Measurements from ENCODE around the gene FGF18. TPM values are rescaled to one million over a fixed set of nuclear protein-coding genes. Genes with fewer than 3 reads are reported as not detected.
A peak's percentile ranks its signal among the peaks of the same experiment; 100 is the strongest.

FGF18 gene
- total and polyA plus RNA-seq, 11 donors: 3.4 to 63.0 (median 16.4) TPM

DNA sequence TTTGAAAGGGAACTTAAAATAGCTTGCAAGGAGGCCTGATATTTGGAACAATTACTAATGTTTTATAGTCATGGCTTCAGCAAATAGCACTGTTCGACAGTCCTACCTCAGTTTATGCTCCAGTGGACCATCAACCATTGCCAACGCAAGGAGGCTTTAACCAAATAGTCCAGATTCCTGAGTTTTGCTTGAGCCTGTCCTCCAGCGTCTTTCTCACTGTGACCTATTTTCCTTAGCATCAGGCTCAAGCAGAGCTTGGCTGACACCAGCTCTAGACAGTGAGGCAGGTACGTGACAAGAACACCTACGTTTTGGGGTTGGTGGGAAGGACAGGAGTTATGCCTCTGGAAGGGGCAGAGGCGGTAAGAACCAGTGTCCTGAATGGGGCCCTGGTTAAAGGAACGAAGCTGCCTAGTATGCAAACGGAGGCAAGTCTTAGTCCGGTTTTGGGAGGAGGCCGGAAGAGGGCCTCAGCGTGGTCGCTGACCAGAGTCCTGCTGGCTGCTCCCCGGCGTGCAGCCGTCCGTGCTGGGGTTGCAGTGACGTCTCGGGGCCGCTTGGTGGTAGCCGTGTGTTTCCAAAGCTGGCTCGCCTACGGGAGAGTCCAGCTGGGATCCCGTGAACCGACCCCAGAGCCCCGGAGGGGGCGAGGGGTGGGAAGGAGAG, 998 bp upstream of the FGF18 start:
- 12 to 22% (median 17%) methylated on average over 15 to 26 of the region's 26 CpGs for whole genome bisulfite sequencing, 4 donors
- H3K27ac ChIP-seq: peak overlapping the region in 8 of 12 donors; percentile 73 to 93 (median 84)

DNA sequence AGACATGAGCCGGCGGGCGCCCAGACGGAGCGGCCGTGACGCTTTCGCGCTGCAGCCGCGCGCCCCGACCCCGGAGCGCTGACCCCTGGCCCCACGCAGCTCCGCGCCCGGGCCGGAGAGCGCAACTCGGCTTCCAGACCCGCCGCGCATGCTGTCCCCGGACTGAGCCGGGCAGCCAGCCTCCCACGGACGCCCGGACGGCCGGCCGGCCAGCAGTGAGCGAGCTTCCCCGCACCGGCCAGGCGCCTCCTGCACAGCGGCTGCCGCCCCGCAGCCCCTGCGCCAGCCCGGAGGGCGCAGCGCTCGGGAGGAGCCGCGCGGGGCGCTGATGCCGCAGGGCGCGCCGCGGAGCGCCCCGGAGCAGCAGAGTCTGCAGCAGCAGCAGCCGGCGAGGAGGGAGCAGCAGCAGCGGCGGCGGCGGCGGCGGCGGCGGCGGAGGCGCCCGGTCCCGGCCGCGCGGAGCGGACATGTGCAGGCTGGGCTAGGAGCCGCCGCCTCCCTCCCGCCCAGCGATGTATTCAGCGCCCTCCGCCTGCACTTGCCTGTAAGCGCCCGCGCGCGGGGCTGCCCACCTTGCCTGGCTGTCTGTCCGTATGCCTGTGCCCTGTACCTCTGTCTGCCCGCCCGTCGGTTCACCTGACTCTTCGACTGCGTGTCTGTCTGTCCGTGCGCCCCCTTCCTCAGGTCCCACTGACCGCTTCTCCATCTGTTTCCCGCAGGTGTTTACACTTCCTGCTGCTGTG, 412 bp downstream of the FGF18 start:
- intact Hi-C loops (cut with DNase I): loop anchor here (1.0 to 10.0 kb wide), 22 partner anchors 62 to 635 kb away; no protein-coding TSS in a partner anchor
- H3K27me3 ChIP-seq: peaks cover 0 to 29% (median 0%) of the 10 kb centered on the region in 9 donors
- WGBS, 4 donors: 0 to 3% (median 1%) methylated on average over 13 to 95 of the region's 95 CpGs
- ATAC-seq (peak in 2 of 4 donors; percentile 19 to 27), DNase-seq (peak in 4 of 5 donors; percentile 33 to 77 (median 52))
- peak overlapping the region; percentile 44 to 77 (median 59) for H3K4me3 ChIP-seq
- H3K4me1 ChIP-seq: peaks cover 4 to 61% (median 26%) of the 10 kb centered on the region in 12 donors
- no peaks in the 10 kb centered on the region for H3K36me3 ChIP-seq
- H3K9me3 ChIP-seq: no peaks in the 10 kb centered on the region
- peak overlapping the region; percentile 53 to 93 (median 82) for H3K27ac ChIP-seq
- peak in 2 of 12 donors; percentile 4 to 8 for TF ChIP-seq CTCF (IDR thresholded peaks at IDR 0.05)
- TF ChIP-seq POLR2A (IDR thresholded peaks at IDR 0.05): no peak

More for the DNA sequence above, 998 bp upstream of the FGF18 start:
- H3K36me3 ChIP-seq: peaks cover 0 to 11% (median 3%) of the 10 kb centered on the region in 9 donors
- TF ChIP-seq POLR2A (IDR thresholded peaks at IDR 0.05) (no peak), CTCF (IDR thresholded peaks at IDR 0.05) (peak; percentile 77 to 99 (median 94))
- peak; percentile 83 to 91 (median 85) for DNase-seq
- no peaks in the 10 kb centered on the region for H3K9me3 ChIP-seq
- peaks cover 0 to 29% (median 0%) of the 10 kb centered on the region in 9 donors for H3K27me3 ChIP-seq
- H3K4me1 ChIP-seq: peaks cover 4 to 54% (median 26%) of the 10 kb centered on the region in 12 donors
- H3K4me3 ChIP-seq: peak overlapping the region; percentile 44 to 77 (median 59)
- peak; percentile 79 to 86 (median 80) for ATAC-seq
- intact Hi-C loops (cut with DNase I): loop anchor here (1.0 to 10.0 kb wide), 15 partner anchors 64 to 636 kb away; no protein-coding TSS in a partner anchor

DNA sequence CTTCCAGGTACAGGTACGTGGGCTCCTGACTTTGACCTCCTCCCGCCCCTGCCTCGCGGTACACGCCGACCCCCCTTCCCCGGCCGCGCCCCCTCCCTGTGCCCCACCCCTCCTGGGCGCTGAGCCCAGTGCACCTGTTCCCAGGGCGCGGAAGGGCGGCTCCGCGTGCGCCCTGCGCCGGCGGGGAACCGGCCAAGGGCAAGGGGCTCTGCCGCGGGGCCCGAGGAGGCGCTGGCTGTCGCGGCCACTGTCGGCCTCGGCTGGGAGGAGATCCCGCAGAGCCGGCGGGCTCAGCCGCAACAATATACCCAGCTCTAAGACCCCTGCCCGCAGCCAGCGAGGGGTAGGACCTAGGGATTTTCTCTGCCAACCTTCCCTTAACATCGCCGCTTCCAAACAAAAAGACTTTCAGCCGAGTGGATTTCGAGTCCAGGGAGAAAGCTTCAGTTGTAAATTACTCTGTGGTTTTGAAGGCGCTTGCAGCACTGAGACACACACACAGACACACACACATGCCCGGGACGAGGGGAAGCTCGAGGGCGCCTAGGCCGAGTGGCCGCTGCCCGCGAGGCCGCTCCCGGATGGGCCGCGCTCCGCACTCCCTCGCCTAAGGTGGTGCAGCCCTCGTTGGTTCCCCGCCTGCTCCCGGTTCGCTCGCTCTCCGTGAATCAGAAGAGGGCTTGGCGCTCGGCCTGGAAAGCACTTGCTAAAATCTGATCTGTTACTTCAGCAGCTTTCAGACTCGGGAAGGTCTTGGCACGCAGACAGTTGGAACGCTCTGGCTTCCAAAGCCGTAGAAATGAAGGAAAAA, 1.2 kb downstream of the FGF18 start:
- no peak for TF ChIP-seq POLR2A (IDR thresholded peaks at IDR 0.05)
- no peak for TF ChIP-seq CTCF (IDR thresholded peaks at IDR 0.05)
- H3K9me3 ChIP-seq: no peaks in the 10 kb centered on the region
- peak overlapping the region; percentile 53 to 93 (median 82) for H3K27ac ChIP-seq
- intact Hi-C loops (cut with DNase I): loop anchor here in 9 of 10 donors (5.0 to 10.0 kb wide), 11 partner anchors 62 to 624 kb away; no protein-coding TSS in a partner anchor
- no peaks in the 10 kb centered on the region for H3K36me3 ChIP-seq
- peak overlapping the region; percentile 44 to 77 (median 59) for H3K4me3 ChIP-seq
- ATAC-seq (peak; percentile 52 to 67 (median 60)), DNase-seq (peak; percentile 88 to 96 (median 90))
- 0 to 3% (median 1%) methylated on average over 38 to 65 of the region's 65 CpGs for whole genome bisulfite sequencing, 4 donors
- H3K4me1 ChIP-seq: peaks cover 4 to 61% (median 26%) of the 10 kb centered on the region in 12 donors
- H3K27me3 ChIP-seq: peaks cover 0 to 29% (median 0%) of the 10 kb centered on the region in 9 donors

All from heart left ventricle (tissue), 16 donors.